MCF 10A (cell line): Measurements from ENCODE around the gene FOXK1. TPM values are rescaled to one million over a fixed set of nuclear protein-coding genes. Genes with fewer than 3 reads are reported as not detected.

Experiments
- BruUV-seq: library from RNA; stranded (reverse); fragments of 400-500 nt; replicated peaks from 2 replicates; lab custom pipeline; 2021; lab: Mats Ljungman, UMichigan
- CTCF ChIA-PET: fragments of 300-600 bp; sonication (Branson Sonifier 250); formaldehyde crosslinking; extraction: SDS; loops from one replicate; lab custom pipeline; 2021; ENCODE audit warnings: antibody characterized with exemption, inconsistent platforms; lab: Yijun Ruan, JAX
- POLR2A ChIA-PET: fragments of 300-600, 350-650 bp; sonication (Branson Sonifier 250); formaldehyde crosslinking; extraction: SDS; loops from one replicate; lab custom pipeline; 2020; ENCODE audit warnings: antibody characterized with exemption, inconsistent platforms; lab: Yijun Ruan, JAX
- DNase-seq: peaks from one replicate; pipeline ENCODE4 v3.0.0-alpha.2; 2018; ENCODE audit not compliant: unreplicated experiment
- H3K27ac Mint-ChIP-seq: one replicate; pipeline ENCODE4 v1.8.0; 2022; ENCODE audit warnings: mild to moderate bottlenecking, low read depth, mixed read lengths; ENCODE audit not compliant: unreplicated experiment
- H3K27me3 Mint-ChIP-seq: one replicate; pipeline ENCODE4 v1.8.0; 2022; ENCODE audit warnings: mixed read lengths; ENCODE audit not compliant: insufficient read depth, unreplicated experiment
- H3K36me3 Mint-ChIP-seq: one replicate; pipeline ENCODE4 v1.8.0; 2022; ENCODE audit warnings: mild to moderate bottlenecking, moderate library complexity, mixed read lengths; ENCODE audit not compliant: insufficient read depth, unreplicated experiment
- H3K4me1 Mint-ChIP-seq: one replicate; pipeline ENCODE4 v1.8.0; 2022; ENCODE audit warnings: mixed read lengths; ENCODE audit not compliant: insufficient read depth, unreplicated experiment
- H3K4me3 Mint-ChIP-seq: one replicate; pipeline ENCODE4 v1.8.0; 2022; ENCODE audit warnings: mild to moderate bottlenecking, moderate library complexity, mixed read lengths; ENCODE audit not compliant: unreplicated experiment
- H3K9me3 Mint-ChIP-seq: one replicate; pipeline ENCODE4 v1.8.0; 2022; ENCODE audit warnings: mixed read lengths; ENCODE audit not compliant: unreplicated experiment
- intact Hi-C: fragments of 100-400 bp; cut with micrococcal nuclease; formaldehyde crosslinking; loops from 2 replicates; pipeline ENCODE4 v1.14.1; 2022
- total RNA-seq: library from RNA; stranded (reverse); gene quantifications from 2 replicates; pipeline ENCODE4 v1.2.3, GENCODE V29; 2022
- TF ChIP-seq, protein P1 (sequence below): fragments of 200-600 bp; IDR thresholded peaks from one replicate; pipeline ENCODE4 v1.8.0; 2022; ENCODE audit warnings: antibody characterized with exemption, mild to moderate bottlenecking; ENCODE audit not compliant: unreplicated experiment

FOXK1 gene
- total RNA-seq, 1 experiment from 2014 or later = 37.7 TPM

DNA sequence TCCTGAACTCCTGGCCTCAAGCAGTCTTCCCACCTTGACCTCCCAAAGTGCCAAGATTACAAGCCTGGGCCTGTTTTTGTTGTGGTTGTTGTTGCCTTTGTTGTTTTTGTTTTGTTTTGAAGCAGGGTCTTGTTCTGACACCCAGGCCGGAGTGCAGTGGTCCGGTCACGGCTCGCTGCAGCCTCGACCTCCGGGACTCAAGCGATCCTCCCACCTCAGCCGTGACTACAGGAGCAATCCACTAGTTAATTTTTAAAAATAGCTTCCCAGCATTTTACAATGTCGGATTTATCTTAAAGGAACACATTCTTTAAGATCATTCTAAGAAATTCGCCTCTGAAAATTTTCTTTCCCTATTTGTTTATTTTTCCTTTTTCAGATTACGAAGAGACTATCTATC lies 65.7 kb downstream of the FOXK1 start:
- POLR2A ChIA-PET = interaction anchor here (0.6 to 4.6 kb wide), 6 partner anchors 12 to 130 kb away, joined by 3 to 45 read pairs (median 4); partner anchors contain the start of gene AP5Z1
- H3K36me3 Mint-ChIP-seq = peaks cover 62% of the 10 kb centered on the region
- no TSS peak for BruUV-seq
- H3K27me3 Mint-ChIP-seq = no peaks in the 10 kb centered on the region
- H3K4me3 Mint-ChIP-seq = no peak overlapping the region
- H3K9me3 Mint-ChIP-seq = no peaks in the 10 kb centered on the region
- peak overlapping the region; percentile 73 for H3K27ac Mint-ChIP-seq
- DNase-seq = no peak
- peaks cover 4% of the 10 kb centered on the region for H3K4me1 Mint-ChIP-seq
- TF ChIP-seq, protein P1, sequence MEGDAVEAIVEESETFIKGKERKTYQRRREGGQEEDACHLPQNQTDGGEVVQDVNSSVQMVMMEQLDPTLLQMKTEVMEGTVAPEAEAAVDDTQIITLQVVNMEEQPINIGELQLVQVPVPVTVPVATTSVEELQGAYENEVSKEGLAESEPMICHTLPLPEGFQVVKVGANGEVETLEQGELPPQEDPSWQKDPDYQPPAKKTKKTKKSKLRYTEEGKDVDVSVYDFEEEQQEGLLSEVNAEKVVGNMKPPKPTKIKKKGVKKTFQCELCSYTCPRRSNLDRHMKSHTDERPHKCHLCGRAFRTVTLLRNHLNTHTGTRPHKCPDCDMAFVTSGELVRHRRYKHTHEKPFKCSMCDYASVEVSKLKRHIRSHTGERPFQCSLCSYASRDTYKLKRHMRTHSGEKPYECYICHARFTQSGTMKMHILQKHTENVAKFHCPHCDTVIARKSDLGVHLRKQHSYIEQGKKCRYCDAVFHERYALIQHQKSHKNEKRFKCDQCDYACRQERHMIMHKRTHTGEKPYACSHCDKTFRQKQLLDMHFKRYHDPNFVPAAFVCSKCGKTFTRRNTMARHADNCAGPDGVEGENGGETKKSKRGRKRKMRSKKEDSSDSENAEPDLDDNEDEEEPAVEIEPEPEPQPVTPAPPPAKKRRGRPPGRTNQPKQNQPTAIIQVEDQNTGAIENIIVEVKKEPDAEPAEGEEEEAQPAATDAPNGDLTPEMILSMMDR = no peak
- intact Hi-C loops = no loop called here
- CTCF ChIA-PET = interaction anchor here (0.6 kb wide), 2 partner anchors 103 to 106 kb away, joined by 3 read pairs; no protein-coding TSS in a partner anchor

- CTCF ChIA-PET = no interaction called here
- POLR2A ChIA-PET = interaction anchor here (0.6 to 4.0 kb wide), 3 partner anchors 28 to 131 kb away, joined by 3 to 44 read pairs (median 3); partner anchors contain the start of gene AP5Z1
- H3K4me3 Mint-ChIP-seq = no peak overlapping the region
- intact Hi-C loops = no loop called here
- TF ChIP-seq, protein P1 = no peak
- peaks cover 60% of the 10 kb centered on the region for H3K36me3 Mint-ChIP-seq
- no peak for DNase-seq
- H3K9me3 Mint-ChIP-seq = no peaks in the 10 kb centered on the region
- peak overlapping the region; percentile 73 for H3K27ac Mint-ChIP-seq
- no peaks in the 10 kb centered on the region for H3K27me3 Mint-ChIP-seq
- BruUV-seq = no TSS peak
- H3K4me1 Mint-ChIP-seq = peaks cover 4% of the 10 kb centered on the region
Observed at GRCh38 chr7:4748231-4748681, 66.2 kb downstream of the FOXK1 start.

- peak overlapping the region; percentile 73 for H3K27ac Mint-ChIP-seq
- H3K9me3 Mint-ChIP-seq = no peaks in the 10 kb centered on the region
- H3K36me3 Mint-ChIP-seq = peaks cover 63% of the 10 kb centered on the region
- H3K27me3 Mint-ChIP-seq = no peaks in the 10 kb centered on the region
- H3K4me3 Mint-ChIP-seq = no peak overlapping the region
- peaks cover 4% of the 10 kb centered on the region for H3K4me1 Mint-ChIP-seq
- no TSS peak for BruUV-seq
- intact Hi-C loops = no loop called here
- ChIA-PET CTCF (no interaction called here), POLR2A (no interaction called here)
- TF ChIP-seq, protein P1 = no peak
- DNase-seq = no peak
Observed at GRCh38 chr7:4749363-4749762, 67.3 kb downstream of the FOXK1 start.

- Mint-ChIP-seq H3K9me3 (no peaks in the 10 kb centered on the region), H3K27ac (no peak overlapping the region), H3K4me3 (no peak overlapping the region), H3K27me3 (no peaks in the 10 kb centered on the region), H3K36me3 (peaks cover 64% of the 10 kb centered on the region), H3K4me1 (peaks cover 4% of the 10 kb centered on the region)
- DNase-seq = no peak
- ChIA-PET POLR2A (no interaction called here), CTCF (interaction anchor here (0.7 kb wide), 1 partner anchor 24 kb away, joined by 3 read pairs; no protein-coding TSS in a partner anchor)
- BruUV-seq = no TSS peak
- TF ChIP-seq, protein P1 = no peak
- intact Hi-C loops = no loop called here
Observed at GRCh38 chr7:4749798-4750197, 67.7 kb downstream of the FOXK1 start.
